AG04449 (cell line): ENCODE measurements around the gene RTL10.
"Not testable (repeated sequence)": the region's sequence is repeated elsewhere in the genome, so short reads cannot be mapped to it uniquely, and the experiment has no call there.

ENCODE experiments used
- CTCF ChIA-PET: fragments of 350-600 bp; formaldehyde crosslinking; extraction: SDS; loops from one replicate; lab custom pipeline; 2021; ENCODE audit warnings: antibody characterized with exemption; lab: Yijun Ruan, JAX
- POLR2A ChIA-PET: fragments of 400-600, 350-600 bp; formaldehyde crosslinking; extraction: SDS; loops from one replicate; lab custom pipeline; 2020; ENCODE audit warnings: antibody characterized with exemption, inconsistent platforms; lab: Yijun Ruan, JAX
- DNase-seq: peaks from one replicate; pipeline ENCODE4 v3.0.0-alpha.2; 2010; ENCODE audit warnings: low read depth, low spot score
- H3K4me3 ChIP-seq: 2 replicates; pipeline ENCODE4 v1.5.1; 2011; ENCODE audit warnings: low read depth, mild to moderate bottlenecking, control low read depth, low read length
- CTCF ChIP-seq: IDR thresholded peaks from one replicate; pipeline ENCODE4 v1.5.1; 2011; ENCODE audit warnings: mild to moderate bottlenecking, moderate library complexity, low read length, control low read depth, inconsistent platforms; ENCODE audit not compliant: insufficient read depth; ENCODE audit errors: missing control alignments

The RTL10 gene

GRCh38 chr22:19840059-19840458 lies 14.6 kb downstream of the RTL10 start:
- DNase-seq: no peak
- POLR2A ChIA-PET: no interaction called here
- no peak overlapping the region for H3K4me3 ChIP-seq
- CTCF ChIA-PET: no interaction called here
- TF ChIP-seq CTCF: no peak

GRCh38 chr22:19837915-19838314 lies 16.8 kb downstream of the RTL10 start:
- no peak overlapping the region for H3K4me3 ChIP-seq
- CTCF ChIA-PET: no interaction called here
- no peak for TF ChIP-seq CTCF
- POLR2A ChIA-PET: no interaction called here
- DNase-seq: no peak

DNA sequence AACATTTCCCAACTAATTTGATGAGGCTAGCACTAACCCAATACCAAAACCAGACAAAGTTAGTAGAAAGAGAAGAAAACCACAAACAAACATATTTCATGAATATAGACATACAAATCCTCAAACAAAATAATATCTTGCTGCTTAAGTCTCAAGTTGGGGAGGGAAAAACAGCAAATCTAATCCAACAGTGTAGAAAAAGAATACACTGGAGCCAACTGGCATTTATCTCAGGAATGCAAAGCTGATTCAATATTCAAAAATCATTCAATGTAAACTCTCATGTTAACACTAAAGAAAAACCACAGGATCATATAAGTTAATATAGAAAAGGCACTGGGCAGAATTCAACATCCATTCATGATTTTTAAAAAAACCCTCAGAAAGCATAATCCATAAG lies 18.2 kb downstream of the RTL10 start:
- ChIA-PET POLR2A (no interaction called here), CTCF (interaction anchor here (0.9 kb wide), 1 partner anchor 25 kb away, joined by 3 read pairs; no protein-coding TSS in a partner anchor)
- H3K4me3 ChIP-seq: no peak overlapping the region
- TF ChIP-seq CTCF: no peak
- no peak for DNase-seq

GRCh38 chr22:19834599-19834998 lies 20.1 kb downstream of the RTL10 start:
- CTCF ChIA-PET: no interaction called here
- POLR2A ChIA-PET: no interaction called here
- no peak for DNase-seq
- no peak overlapping the region for H3K4me3 ChIP-seq
- no peak for TF ChIP-seq CTCF

DNA sequence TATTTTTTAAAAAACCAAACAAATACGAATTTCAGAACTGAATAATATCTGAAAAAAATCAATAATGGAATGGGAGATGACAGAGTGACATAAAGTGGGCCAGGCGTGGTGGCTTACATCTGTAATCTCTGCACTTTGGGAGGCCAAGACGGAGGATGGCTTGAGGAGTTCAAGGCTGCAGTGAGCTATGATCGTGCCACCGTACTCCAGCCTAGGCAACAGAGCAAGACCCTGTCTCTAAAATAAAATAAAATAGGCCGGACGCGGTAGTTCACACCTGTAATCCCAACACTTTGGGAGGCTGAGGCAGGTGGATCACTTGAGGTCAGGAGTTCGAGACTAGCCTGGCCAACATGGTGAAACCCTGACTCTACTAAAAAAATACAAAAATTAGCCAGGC lies 21.3 kb downstream of the RTL10 start:
- H3K4me3 ChIP-seq, DNase-seq, POLR2A ChIA-PET: not testable (repeated sequence)
- CTCF ChIA-PET: interaction anchor here (1.4 kb wide), 1 partner anchor 103 kb away, joined by 3 read pairs; no protein-coding TSS in a partner anchor

GRCh38 chr22:19832476-19833108 lies 22.1 kb downstream of the RTL10 start:
- DNase-seq: no peak
- POLR2A ChIA-PET: no interaction called here
- no peak overlapping the region for H3K4me3 ChIP-seq
- CTCF ChIA-PET: interaction anchor here (0.6 to 1.5 kb wide), 3 partner anchors 11 to 102 kb away, joined by 3 read pairs; no protein-coding TSS in a partner anchor
- no peak for TF ChIP-seq CTCF

DNA sequence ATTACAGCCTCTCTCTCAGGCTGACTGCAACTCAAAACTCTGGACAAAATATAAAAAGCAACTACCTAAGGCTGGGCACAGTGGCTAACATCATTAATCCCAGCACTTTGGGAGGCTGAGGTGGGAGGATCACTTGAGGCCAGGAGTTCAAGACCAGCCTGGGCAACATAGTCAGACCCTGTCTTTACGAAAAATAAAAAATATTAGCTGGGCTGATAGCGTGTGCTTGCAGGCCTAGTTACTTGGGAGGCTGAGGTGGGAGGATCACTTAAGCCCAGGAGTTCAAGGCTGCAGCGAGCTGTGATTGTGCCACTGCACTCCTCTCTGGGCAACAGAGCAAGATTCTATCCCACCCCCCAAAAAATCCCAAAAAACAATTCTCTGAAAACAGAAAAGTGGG lies 22.7 kb downstream of the RTL10 start:
- DNase-seq, H3K4me3 ChIP-seq, POLR2A ChIA-PET: not testable (repeated sequence)
- CTCF ChIA-PET: interaction anchor here (0.6 to 1.5 kb wide), 4 partner anchors 10 to 143 kb away, joined by 3 read pairs; no protein-coding TSS in a partner anchor
